ENCODE results near the gene KRTAP1-1. TPM values are rescaled to one million over a fixed set of nuclear protein-coding genes. Genes with fewer than 3 reads are reported as not detected.
"Not testable (repeated sequence)": the region's sequence is repeated elsewhere in the genome, so short reads cannot be mapped to it uniquely, and the experiment has no call there.

The KRTAP1-1 gene
- total RNA-seq, 1 donor from 2014 or later, result not detected

GRCh38 chr17:41008811-41009210, 32.4 kb downstream of the KRTAP1-1 start, which contains the start of gene KRTAP3-1:
Gene KRTAP3-1 (minus strand): TSS chr17:41009128. CDS start chr17:41009074, 54 bp downstream.
- no peak for DNase-seq (ENCODE audit: low read depth)
- H3K4me3 ChIP-seq (ENCODE audit: low read depth, low read length), result no peak within 1 kb of the TSS
- no peak for TF ChIP-seq CTCF (conservative IDR thresholded peaks at IDR 0.05; ENCODE audit: low read depth, low read length)

GRCh38 chr17:41004397-41004796, 36.9 kb downstream of the KRTAP1-1 start:
- H3K4me3 ChIP-seq (ENCODE audit: low read depth, low read length), result no peak overlapping the region
- no peak for DNase-seq (ENCODE audit: low read depth)
- no peak for TF ChIP-seq CTCF (conservative IDR thresholded peaks at IDR 0.05; ENCODE audit: low read depth, low read length)

- TF ChIP-seq CTCF (conservative IDR thresholded peaks at IDR 0.05; ENCODE audit: low read depth, low read length), result no peak
- no peak overlapping the region for H3K4me3 ChIP-seq (ENCODE audit: low read depth, low read length)
Measured at GRCh38 chr17:41003926-41004325, 37.3 kb downstream of the KRTAP1-1 start.

GRCh38 chr17:41002814-41003213, 38.4 kb downstream of the KRTAP1-1 start:
- no peak for TF ChIP-seq CTCF (conservative IDR thresholded peaks at IDR 0.05; ENCODE audit: low read depth, low read length)
- H3K4me3 ChIP-seq (ENCODE audit: low read depth, low read length), result no peak overlapping the region
- no peak for DNase-seq (ENCODE audit: low read depth)

More at GRCh38 chr17:41003926-41004325, 37.3 kb downstream of the KRTAP1-1 start:
- no peak for DNase-seq (ENCODE audit: low read depth)

- no peak for TF ChIP-seq CTCF (conservative IDR thresholded peaks at IDR 0.05; ENCODE audit: low read depth, low read length)
- no peak for DNase-seq (ENCODE audit: low read depth)
- no peak overlapping the region for H3K4me3 ChIP-seq (ENCODE audit: low read depth, low read length)
Measured at GRCh38 chr17:41001795-41002194, 39.5 kb downstream of the KRTAP1-1 start.

- DNase-seq (ENCODE audit: low read depth), result not testable (repeated sequence)
Measured at GRCh38 chr17:40999563-40999962, 41.7 kb downstream of the KRTAP1-1 start, which contains the start of gene KRTAP3-2. Gene KRTAP3-2 (minus strand): TSS chr17:40999906. CDS start chr17:40999853, 53 bp downstream.

GRCh38 chr17:40997361-40997760, 43.9 kb downstream of the KRTAP1-1 start:
- TF ChIP-seq CTCF (conservative IDR thresholded peaks at IDR 0.05; ENCODE audit: low read depth, low read length), result no peak
- DNase-seq (ENCODE audit: low read depth), result no peak
- no peak overlapping the region for H3K4me3 ChIP-seq (ENCODE audit: low read depth, low read length)

More at GRCh38 chr17:40999563-40999962, 41.7 kb downstream of the KRTAP1-1 start, which contains the start of gene KRTAP3-2:
- H3K4me3 ChIP-seq (ENCODE audit: low read depth, low read length), result not testable (repeated sequence)
